IPS DF 4.7 (cell line): ENCODE measurements around the gene APOBEC3C.
"Not testable (repeated sequence)": the region's sequence is repeated elsewhere in the genome, so short reads cannot be mapped to it uniquely, and the experiment has no call there.

Experiments
- DNase-seq: peaks from one replicate; pipeline ENCODE4 v3.0.0-alpha.2; 2013; ENCODE audit warnings: low spot score; ENCODE audit errors: extremely low read depth

APOBEC3C gene

DNA sequence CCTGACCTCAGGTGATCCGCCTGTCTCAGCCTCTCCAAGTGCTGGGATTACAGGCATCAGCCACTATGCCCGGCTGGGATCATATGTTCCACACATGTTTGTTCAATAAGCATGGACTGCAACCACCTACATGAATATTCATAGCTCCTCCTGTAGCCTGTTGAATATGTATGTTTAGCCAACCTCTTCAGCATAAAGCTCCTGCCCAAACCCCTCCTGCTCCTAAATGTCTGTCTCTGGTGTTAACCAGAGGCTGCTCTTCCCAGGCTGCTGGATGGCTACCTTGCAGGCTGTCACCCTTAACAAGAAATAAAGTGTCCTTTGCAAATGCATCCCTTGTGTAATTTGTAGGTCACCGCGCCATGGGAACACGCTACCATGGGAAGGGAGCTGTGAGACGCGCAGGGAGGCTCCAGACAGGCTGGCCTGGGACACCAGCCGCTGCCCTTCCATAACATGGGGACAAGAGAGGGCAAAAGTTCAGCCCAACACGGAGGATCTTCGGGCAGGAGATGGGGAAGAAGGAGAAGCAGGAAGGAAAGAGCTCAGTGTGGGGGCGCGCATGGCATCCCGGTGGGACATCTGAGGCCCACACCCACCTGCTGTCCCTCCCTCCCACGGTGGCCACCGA lies 6.1 kb downstream of the APOBEC3C start:
- DNase-seq, result not testable (repeated sequence)

DNA sequence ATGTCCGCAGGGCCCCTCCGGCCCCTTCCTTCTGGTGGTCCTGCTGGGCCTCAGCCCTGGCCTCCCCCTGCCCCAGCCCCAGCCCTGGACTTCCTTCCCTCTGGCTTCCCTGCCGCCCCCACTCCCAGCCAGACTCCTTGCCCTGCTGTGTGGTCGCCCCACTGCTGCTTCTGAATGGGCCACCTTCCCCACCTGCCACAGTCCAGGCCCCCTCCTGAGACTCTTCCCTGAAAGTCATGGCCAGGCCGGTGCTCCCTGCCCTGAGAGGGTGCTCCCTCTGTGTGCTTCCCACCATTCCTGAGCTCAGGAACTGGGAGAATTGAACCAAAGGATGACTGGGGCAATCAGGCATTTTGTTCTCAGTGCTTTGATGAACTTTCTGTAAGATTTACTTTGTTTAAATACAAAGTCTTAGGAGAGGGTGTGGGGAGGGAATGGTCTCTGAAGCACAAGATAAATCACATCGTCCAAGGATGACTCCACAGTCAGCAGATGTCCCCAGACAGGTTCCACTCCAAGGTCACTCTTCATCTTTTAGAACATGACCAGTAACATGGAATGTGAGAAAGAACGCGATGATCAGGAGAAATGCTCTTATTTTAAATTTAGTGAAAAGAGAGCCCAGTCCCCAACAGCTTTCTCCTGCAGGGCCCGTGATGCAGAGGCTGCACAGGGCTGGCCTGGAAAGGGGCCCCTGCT lies 7.6 kb downstream of the APOBEC3C start:
- DNase-seq, result no peak

DNA sequence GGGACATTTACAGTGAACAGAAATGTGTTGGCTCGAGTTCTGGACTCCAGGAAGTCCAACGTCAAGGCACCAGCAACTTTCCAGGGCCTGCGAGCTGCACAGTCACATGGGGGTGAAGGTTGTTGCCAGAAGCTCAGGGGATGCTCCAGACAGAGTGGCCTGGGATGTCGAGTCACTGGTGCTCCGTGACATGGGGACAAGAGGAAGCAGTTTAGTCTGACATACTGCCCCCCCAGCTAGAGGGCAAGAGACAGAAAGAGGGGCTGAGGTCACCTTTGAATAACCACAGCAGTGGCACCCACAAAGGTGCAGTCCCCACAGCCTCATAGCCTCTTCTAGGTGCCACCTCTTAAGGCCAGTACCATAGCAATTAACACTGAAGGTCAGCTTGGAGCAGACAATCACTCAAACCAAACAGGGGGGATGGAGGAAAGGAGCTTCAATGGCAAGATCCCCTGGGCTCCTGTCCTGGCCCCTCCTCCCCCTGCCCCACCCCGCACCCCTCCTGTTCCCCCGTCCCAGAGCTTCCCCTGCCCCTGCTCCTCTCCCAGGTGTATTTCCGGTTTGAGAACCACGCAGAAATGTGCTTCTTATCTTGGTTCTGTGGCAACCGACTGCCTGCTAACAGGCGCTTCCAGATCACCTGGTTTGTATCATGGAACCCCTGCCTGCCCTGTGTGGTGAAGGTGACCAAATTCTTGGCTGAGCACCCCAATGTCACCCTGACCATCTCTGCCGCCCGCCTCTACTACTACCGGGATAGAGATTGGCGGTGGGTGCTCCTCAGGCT lies 10.7 kb downstream of the APOBEC3C start:
- DNase-seq, result no peak

DNA sequence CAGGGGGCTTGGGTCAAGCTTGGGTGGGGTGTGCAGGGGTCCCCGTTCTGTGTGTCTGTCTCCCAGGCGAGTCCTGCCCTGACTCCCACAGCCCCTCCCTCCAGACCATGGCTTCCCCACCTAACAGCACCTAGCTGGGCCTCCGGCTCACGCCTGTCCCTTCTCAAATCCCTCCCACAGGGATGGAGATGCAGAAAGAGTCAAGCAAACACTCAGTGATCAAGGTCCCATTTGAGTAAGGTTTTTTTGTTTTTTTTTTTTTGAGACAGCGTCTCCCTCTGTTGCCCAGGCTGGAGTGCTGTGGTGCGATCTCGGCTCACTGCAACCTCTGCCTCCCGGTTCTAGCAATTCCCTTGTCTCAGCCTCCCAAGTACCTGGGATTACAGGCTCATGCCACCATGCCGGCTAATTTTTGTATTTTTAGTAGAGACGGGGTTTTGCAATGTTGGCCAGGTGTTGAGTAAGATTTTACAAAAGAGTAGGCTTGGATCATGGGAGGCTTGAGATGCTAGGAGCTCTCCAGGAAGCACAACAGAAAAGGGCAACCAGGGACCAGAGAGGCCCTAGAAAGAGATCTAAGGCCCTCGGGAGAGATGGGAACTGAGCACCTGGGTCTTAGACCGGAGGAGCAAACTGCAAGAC lies 12.6 kb downstream of the APOBEC3C start:
- no peak for DNase-seq

DNA sequence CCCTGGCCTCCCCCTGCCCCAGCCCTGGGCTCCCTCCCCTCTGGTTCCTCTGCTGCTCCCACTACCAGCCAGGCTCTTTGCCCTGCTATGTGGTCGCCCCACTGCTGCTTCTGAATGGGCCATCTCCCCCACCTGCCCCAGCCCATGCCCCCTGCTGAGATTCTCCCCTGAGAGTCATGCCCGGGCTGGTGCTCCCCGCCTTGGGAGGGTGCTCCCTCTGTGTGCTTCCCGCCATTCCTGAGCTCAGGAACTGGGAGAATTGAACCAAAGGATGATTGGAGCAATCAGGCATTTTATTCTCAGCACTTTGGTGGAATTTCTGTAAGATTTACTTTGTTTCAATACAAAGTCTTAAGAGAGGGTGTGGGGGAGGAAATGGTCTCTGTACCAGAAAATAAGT lies 13.7 kb downstream of the APOBEC3C start:
- no peak for DNase-seq

DNA sequence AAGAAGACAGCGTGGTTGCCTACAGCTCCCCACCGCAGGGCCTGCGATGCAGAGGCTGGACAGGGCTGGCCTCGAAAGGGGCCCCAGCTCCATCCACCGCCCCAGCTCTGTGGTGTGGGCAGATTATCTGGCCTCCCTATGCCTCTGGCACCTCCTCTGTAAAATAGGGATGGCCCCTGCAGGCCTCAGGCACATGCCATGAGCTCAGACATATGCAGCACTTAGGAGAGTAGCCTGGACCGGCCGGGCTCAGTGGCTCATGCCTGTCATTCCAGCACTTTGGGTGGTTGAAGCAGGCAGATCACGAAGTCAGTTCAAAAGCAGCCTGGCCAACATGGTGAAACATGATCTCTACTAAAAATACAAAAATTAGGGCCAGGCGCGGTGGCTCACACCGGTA lies 14.2 kb downstream of the APOBEC3C start:
- no peak for DNase-seq

DNA sequence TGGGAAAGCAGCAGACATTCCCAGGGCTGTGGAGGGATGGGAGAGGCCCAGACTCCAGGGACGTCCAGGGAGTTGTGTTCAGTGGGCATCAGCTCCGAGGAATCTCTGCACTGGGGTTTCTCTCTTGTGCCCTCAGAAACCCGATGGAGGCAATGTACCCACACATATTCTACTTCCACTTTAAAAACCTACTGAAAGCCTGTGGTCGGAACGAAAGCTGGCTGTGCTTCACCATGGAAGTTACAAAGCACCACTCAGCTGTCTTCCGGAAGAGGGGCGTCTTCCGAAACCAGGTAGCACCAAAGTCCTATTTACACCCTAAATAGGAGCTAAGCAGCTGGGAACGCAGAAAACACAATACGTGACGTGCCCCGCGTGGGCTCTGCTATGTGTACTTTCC lies 15.2 kb downstream of the APOBEC3C start:
- DNase-seq, result no peak

DNA sequence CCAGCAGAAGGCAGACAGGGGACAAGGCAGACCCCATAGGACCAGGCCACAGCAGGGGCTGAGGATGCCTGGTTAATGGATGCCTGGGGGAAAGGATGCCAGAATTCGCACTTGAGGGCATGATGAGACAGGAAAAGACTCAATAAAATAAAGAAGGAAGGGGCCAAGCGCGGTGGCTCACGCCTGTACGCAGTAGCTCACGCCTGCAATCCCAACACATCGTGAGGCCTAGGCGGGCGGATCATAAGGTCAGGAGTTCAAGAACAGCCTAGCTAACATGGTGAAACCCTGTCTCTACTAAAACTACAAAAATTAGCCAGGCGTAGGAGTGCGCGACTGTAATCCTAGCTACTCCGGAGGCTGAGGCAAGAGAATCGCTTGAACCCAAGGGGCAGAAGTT lies 16.6 kb downstream of the APOBEC3C start:
- DNase-seq, result no peak

DNA sequence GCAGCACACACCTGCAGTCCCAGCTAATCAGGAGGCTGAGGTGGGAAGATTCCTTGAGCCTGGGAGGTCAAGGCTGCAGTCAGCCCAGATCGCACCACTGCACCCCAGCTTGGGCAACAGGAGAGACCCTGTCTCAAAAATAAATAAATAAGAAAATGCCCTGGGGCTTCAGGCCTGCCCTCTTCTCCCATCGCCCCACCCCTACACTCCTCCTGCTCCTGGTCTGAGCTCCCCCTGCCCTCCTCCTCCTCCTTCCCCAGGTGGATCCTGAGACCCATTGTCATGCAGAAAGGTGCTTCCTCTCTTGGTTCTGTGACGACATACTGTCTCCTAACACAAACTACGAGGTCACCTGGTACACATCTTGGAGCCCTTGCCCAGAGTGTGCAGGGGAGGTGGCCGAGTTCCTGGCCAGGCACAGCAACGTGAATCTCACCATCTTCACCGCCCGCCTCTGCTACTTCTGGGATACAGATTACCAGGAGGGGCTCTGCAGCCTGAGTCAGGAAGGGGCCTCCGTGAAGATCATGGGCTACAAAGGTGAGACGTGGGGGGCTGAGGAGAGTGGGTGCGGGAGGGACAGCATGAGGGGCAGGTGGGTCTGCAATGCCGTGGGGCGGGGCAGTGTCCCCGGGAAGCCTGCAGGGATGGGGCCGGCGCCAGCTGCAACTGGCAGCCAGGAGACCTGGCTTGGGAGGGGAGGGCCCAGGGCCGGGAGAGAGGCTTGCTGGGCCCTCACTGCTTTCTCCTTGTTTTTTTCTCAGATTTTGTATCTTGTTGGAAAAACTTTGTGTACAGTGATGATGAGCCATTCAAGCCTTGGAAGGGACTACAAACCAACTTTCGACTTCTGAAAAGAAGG lies 17.6 kb downstream of the APOBEC3C start:
- DNase-seq, result not testable (repeated sequence)

DNA sequence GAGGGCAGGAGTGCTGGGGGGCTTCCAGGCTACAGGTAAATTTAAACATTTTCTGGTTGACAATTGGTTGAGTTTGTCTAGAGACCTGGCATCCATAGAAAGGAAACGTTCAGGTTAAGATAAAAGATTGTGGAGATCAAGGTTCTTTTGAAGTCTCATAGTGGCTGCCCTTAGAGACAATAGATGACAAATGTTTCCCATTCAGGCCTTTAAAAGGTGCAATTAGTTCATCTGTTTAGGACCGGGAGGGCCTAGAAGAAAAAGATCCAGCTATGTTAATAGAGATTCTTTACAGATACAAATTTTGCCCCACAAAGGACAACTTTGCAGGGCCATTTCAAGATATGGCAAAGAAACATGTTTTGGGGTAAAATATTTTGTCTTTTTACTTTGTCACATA lies 23.0 kb downstream of the APOBEC3C start:
- DNase-seq, result not testable (repeated sequence)

DNA sequence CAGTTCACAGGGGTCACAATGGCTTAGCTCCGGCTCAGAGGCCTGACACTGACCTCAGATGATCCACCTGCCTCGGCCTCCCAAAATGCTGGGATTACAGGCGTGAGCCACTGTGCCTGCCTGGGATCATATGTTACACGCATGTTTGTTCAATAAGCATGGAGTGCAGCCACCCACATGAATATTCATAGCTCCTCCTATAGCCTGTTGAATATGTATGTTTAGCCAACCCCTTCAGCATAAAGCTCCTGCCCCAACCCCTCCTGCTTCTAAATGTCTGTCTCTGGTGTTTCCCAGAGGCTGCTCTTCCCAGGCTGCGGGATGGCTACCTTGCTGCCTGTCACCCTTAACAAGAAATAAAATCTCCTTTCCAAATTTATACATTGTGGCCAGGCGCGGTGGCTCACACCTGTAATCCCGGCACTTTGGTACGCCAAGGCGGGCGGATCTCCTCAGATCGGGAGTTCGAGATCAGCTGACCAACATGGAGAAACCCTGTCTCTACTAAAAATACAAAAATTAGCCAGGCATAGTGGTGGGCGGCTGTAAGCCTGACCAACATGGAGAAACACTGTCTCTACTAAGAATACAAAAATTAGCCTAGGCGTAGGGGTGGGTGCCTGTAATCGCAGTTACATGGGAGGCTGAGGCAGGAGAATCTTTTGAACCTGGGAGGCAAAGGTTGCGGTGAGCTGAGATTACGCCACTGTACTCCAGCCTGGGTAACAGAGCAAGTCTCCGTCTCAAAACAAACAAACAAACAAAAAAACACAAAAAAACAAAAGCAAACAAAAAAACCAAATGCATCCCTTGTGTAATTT lies 25.5 kb downstream of the APOBEC3C start:
- DNase-seq, result no peak

DNA sequence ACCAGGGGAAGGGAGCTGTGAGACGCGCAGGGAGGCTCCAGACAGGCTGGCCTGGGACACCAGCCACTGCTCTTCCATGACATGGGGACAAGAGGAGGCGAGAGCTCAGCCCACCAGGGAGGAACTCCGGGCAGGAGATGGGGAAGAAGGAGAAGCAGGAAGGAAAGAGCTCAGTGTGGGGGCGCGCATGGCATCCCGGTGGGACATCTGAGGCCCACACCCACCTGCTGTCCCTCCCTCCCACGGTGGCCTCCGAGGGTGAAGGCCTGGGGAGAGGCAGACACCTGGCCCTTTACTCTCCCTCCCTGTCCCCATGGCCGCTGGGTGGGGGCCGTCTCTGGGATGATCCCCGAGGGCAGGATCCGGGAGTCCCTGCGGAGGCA lies 26.1 kb downstream of the APOBEC3C start:
- not testable (repeated sequence) for DNase-seq

DNA sequence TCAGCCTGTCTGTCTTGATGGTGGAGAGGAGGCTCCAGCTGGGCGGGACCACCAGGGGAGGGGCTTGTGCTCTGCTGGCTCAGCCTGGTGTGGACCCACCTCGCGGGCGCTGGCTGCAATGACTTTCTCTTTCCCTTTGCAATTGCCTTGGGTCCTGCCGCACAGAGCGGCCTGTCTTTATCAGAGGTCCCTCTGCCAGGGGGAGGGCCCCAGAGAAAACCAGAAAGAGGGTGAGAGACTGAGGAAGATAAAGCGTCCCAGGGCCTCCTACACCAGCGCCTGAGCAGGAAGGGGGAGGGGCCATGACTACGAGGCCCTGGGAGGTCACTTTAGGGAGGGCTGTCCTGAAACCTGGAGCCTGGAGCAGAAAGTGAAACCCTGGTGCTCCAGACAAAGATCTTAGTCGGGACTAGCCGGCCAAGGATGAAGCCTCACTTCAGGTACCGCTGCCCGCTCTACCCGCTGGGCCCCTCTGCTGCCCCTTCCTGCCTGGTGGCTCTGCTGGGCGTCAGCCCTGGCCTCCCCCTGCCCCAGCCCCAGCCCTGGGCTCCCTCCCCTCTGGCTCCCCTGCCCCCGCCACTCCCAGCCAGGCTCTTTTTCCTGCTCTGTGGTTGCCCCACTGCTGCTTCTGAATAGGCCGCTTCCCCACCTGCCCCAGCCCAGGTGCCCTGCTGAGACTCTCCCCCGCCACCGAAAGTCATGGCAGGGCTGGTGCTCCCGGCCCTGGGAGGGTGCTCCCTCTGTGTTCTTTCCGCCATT lies 26.7 kb downstream of the APOBEC3C start, which contains the start of gene APOBEC3F:
TSS of gene APOBEC3F (plus strand) at position 327 of the 759 bp plus-strand sequence. CDS start at position 424, 97 bp downstream.
- DNase-seq, result not testable (repeated sequence)

DNA sequence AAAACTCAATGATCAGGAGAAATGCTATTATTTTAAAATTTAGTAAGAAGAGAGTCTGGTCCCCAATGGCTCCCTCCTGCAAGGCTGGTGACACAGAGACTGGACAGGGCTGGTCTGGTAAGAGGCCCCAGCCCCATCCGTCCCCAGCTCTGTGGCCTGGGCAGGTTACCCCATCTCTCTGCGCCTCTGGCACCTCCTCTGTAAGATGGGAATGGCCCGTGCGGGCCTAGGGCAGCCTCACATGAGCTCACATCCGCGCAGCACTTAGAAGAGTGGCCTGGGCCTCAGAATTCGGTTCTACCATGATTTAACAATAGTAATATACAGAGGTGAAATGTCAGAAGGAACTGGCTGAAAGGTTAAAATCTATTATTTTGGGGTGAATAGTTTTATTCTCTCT lies 27.9 kb downstream of the APOBEC3C start:
- DNase-seq, result no peak

DNA sequence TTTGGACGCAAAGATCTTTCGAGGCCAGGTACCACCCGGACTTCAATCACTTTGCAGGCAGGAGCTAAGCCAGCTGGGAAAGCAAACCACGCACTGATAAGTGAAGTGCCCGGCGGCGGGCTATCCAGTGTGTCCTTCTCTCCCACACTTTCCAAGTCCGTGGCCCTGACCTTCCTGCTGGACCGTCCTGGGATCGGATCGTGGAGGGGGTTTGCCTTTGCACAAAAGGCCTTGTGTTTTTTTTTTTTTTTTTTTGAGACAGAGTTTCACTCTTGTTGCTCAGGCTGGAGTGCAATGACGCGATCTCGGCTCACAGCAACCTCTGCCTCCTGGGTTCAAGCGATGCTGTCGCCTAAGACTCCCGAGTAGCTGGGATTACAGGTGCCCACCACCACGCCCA lies 29.0 kb downstream of the APOBEC3C start:
- DNase-seq, result not testable (repeated sequence)

DNA sequence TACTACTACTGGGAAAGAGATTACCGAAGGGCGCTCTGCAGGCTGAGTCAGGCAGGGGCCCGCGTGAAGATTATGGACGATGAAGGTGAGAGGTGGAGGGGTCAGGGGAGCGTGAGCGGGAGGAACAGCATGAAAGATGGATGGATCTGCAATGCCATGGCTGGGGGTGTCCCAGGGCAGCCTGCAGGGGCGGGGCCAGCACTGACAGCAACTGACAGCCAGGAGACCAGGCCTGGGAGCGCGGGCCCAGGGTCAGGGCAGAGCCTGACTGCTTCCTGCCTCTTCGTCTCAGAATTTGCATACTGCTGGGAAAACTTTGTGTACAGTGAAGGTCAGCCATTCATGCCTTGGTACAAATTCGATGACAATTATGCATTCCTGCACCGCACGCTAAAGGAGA lies 31.1 kb downstream of the APOBEC3C start:
- not testable (repeated sequence) for DNase-seq

DNA sequence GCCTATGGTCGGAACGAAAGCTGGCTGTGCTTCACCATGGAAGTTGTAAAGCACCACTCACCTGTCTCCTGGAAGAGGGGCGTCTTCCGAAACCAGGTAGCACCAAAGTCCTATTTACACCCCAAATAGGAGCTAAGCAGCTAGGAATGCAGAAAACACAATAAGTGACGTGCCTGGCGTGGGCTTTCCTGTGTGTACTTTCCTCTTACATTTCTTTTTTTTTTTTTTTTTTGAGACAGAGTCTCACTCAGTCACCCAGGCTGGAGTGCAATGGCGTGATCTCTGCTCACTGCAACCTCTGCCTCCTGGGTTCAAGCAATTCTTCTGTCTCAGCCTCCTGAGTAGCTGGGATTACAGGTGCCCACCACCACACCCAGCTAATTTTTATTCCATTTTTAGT lies 35.4 kb downstream of the APOBEC3C start:
- not testable (repeated sequence) for DNase-seq

DNA sequence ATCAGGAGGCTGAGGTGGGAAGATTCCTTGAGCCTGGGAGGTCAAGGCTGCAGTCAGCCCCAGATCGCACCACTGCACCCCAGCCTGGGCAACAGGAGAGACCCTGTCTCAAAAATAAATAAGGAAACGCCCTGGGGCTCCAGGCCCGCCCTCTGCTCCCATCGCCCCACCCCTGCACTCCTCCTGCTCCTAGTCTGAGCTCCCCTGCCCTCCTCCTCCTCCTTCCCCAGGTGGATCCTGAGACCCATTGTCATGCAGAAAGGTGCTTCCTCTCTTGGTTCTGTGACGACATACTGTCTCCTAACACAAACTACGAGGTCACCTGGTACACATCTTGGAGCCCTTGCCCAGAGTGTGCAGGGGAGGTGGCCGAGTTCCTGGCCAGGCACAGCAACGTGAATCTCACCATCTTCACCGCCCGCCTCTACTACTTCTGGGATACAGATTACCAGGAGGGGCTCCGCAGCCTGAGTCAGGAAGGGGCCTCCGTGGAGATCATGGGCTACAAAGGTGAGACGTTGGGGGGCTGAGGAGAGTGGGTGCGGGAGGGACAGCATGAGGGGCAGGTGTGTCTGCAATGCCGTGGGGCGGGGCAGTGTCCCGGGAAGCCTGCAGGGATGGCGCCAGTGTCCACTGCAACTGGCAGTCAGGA lies 37.9 kb downstream of the APOBEC3C start:
- DNase-seq, result not testable (repeated sequence)

DNA sequence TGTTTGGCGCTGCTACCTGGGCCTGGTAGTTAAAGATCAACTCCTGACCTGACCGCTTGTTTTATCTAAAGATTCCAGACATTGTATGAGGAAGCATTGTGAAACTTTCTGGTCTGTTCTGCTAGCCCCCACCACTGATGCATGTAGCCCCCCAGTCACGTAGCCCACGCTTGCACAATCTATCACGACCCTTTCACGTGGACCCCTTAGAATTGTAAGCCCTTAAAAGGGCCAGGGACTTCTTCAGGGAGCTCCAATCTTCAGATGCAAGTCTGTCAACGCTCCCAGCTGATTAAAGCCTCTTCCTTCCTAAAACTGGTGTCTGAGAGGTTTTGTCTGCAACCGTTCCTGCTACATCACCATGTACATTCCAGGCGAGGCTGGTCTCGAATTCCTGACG lies 41.6 kb downstream of the APOBEC3C start:
- no peak for DNase-seq
